PC-3 (cell line): ENCODE results near the gene CSMD2.

ENCODE experiments used
- CTCF ChIP-seq: fragments of 300-600 bp; sonication (generic); conservative IDR thresholded peaks from 2 replicates; pipeline ENCODE4 v1.5.1; 2017; ENCODE audit warnings: antibody characterized with exemption, low read depth, mild to moderate bottlenecking, low read length
- EZH2 ChIP-seq: fragments of 300-600 bp; sonication (generic); IDR thresholded peaks from one replicate; pipeline ENCODE4 v1.6.1; 2017; ENCODE audit warnings: antibody characterized with exemption, mild to moderate bottlenecking, low read length; ENCODE audit not compliant: unreplicated experiment
- EZH2phosphoT487 ChIP-seq: fragments of 300-600 bp; sonication (generic); IDR thresholded peaks from 2 replicates; pipeline ENCODE4 v1.6.1; 2018; ENCODE audit warnings: mild to moderate bottlenecking, antibody characterized with exemption, low read length, borderline replicate concordance

- peak; percentile 53 for TF ChIP-seq CTCF
- no peak for TF ChIP-seq EZH2
- TF ChIP-seq EZH2phosphoT487 = no peak
Measured at GRCh38 chr1:33735624-33736023, 429.4 kb downstream of the CSMD2 start.
